Liver (tissue), 3 donors: ENCODE results near the gene CCDC106.

Source experiments
- EGR1 ChIP-seq, 2 donors: IDR thresholded peaks; 2 replicates each; pipeline ENCODE4 v1.6.1; 2016 to 2018; ENCODE audit warnings: antibody characterized with exemption in 2 of 2, low read depth in 2 of 2
- GABPA ChIP-seq, 2 donors: IDR thresholded peaks in 1 of 2; conservative IDR thresholded peaks in 1 of 2; 2 replicates each; pipeline ENCODE4 v1.6.1; 2016; ENCODE audit warnings: antibody characterized with exemption in 2 of 2, mild to moderate bottlenecking in 1 of 2, moderate library complexity in 1 of 2
- HNF4G ChIP-seq: IDR thresholded peaks from 2 replicates; pipeline ENCODE4 v1.6.1; 2016; ENCODE audit warnings: antibody characterized with exemption
- JUND ChIP-seq, 2 donors: IDR thresholded peaks; 2 replicates each; pipeline ENCODE4 v1.6.1; 2016; ENCODE audit warnings: antibody characterized with exemption in 2 of 2
- RAD21 ChIP-seq, 2 donors: IDR thresholded peaks; 2 replicates each; pipeline ENCODE4 v1.6.1; 2016; ENCODE audit warnings: antibody characterized with exemption in 2 of 2, mild to moderate bottlenecking in 2 of 2
- RXRA ChIP-seq, 2 donors: IDR thresholded peaks; 2 replicates each; pipeline ENCODE4 v1.6.1; 2017 to 2018; ENCODE audit warnings: antibody characterized with exemption in 2 of 2, mild to moderate bottlenecking in 1 of 2
- SP1 ChIP-seq: IDR thresholded peaks from 2 replicates; pipeline ENCODE4 v1.6.1; 2018; ENCODE audit warnings: antibody characterized with exemption, mild to moderate bottlenecking
- TAF1 ChIP-seq: conservative IDR thresholded peaks from 2 replicates; pipeline ENCODE4 v1.6.1; 2016; ENCODE audit warnings: antibody characterized with exemption, mild to moderate bottlenecking
- YY1 ChIP-seq: IDR thresholded peaks from 2 replicates; pipeline ENCODE4 v1.6.1; 2016; ENCODE audit warnings: antibody characterized with exemption, mild to moderate bottlenecking
- TF ChIP-seq, protein P1 (sequence below): fragments of 150-350 bp; IDR thresholded peaks from 2 replicates; pipeline ENCODE4 v1.5.1; 2017; ENCODE audit warnings: improper control_type of control experiment, low read depth, low read length; ENCODE audit not compliant: missing input control
- TF ChIP-seq, protein P2 (sequence below): IDR thresholded peaks from 2 replicates; pipeline ENCODE4 v1.6.1; 2016; ENCODE audit warnings: antibody characterized with exemption
- TF ChIP-seq, protein P3 (sequence below): IDR thresholded peaks from 2 replicates; pipeline ENCODE4 v1.6.1; 2016; ENCODE audit warnings: antibody characterized with exemption
- TF ChIP-seq, protein P4 (sequence below): IDR thresholded peaks from 2 replicates; pipeline ENCODE4 v1.6.1; 2016; ENCODE audit warnings: antibody characterized with exemption, mild to moderate bottlenecking
- donor health status: healthy.
- donor health status: healthy.

DNA sequence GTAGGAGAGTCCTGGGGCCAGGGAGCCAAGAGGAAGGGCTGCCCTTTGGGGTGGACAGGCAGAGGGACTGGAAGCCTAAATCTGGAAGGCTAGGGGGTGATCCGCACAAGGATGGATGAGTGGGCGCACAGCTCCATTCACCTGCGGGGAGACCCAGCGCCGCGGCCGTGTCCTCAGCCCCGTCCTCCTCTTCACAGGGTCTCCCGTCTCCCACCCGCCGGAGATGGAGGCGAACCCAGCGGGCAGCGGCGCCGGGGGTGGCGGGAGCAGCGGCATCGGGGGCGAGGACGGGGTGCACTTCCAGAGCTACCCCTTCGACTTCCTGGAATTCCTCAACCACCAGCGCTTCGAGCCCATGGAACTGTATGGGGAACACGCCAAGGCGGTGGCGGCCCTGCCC is 34.6 kb upstream of the CCDC106 start:
- TF ChIP-seq, protein P1, sequence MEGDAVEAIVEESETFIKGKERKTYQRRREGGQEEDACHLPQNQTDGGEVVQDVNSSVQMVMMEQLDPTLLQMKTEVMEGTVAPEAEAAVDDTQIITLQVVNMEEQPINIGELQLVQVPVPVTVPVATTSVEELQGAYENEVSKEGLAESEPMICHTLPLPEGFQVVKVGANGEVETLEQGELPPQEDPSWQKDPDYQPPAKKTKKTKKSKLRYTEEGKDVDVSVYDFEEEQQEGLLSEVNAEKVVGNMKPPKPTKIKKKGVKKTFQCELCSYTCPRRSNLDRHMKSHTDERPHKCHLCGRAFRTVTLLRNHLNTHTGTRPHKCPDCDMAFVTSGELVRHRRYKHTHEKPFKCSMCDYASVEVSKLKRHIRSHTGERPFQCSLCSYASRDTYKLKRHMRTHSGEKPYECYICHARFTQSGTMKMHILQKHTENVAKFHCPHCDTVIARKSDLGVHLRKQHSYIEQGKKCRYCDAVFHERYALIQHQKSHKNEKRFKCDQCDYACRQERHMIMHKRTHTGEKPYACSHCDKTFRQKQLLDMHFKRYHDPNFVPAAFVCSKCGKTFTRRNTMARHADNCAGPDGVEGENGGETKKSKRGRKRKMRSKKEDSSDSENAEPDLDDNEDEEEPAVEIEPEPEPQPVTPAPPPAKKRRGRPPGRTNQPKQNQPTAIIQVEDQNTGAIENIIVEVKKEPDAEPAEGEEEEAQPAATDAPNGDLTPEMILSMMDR: no peak
- TF ChIP-seq, protein P2, sequence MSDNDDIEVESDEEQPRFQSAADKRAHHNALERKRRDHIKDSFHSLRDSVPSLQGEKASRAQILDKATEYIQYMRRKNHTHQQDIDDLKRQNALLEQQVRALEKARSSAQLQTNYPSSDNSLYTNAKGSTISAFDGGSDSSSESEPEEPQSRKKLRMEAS: no peak
- TF ChIP-seq RXRA (IDR thresholded peaks at IDR 0.05): no peak
- TF ChIP-seq TAF1: no peak
- TF ChIP-seq GABPA (IDR thresholded peaks at IDR 0.05 in 1 of 2, conservative IDR thresholded peaks at IDR 0.05 in 1 of 2): no peak
- TF ChIP-seq SP1: no peak
- TF ChIP-seq, protein P3, sequence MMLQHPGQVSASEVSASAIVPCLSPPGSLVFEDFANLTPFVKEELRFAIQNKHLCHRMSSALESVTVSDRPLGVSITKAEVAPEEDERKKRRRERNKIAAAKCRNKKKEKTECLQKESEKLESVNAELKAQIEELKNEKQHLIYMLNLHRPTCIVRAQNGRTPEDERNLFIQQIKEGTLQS: no peak
- TF ChIP-seq, protein P4, sequence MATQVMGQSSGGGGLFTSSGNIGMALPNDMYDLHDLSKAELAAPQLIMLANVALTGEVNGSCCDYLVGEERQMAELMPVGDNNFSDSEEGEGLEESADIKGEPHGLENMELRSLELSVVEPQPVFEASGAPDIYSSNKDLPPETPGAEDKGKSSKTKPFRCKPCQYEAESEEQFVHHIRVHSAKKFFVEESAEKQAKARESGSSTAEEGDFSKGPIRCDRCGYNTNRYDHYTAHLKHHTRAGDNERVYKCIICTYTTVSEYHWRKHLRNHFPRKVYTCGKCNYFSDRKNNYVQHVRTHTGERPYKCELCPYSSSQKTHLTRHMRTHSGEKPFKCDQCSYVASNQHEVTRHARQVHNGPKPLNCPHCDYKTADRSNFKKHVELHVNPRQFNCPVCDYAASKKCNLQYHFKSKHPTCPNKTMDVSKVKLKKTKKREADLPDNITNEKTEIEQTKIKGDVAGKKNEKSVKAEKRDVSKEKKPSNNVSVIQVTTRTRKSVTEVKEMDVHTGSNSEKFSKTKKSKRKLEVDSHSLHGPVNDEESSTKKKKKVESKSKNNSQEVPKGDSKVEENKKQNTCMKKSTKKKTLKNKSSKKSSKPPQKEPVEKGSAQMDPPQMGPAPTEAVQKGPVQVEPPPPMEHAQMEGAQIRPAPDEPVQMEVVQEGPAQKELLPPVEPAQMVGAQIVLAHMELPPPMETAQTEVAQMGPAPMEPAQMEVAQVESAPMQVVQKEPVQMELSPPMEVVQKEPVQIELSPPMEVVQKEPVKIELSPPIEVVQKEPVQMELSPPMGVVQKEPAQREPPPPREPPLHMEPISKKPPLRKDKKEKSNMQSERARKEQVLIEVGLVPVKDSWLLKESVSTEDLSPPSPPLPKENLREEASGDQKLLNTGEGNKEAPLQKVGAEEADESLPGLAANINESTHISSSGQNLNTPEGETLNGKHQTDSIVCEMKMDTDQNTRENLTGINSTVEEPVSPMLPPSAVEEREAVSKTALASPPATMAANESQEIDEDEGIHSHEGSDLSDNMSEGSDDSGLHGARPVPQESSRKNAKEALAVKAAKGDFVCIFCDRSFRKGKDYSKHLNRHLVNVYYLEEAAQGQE: no peak
- TF ChIP-seq JUND (IDR thresholded peaks at IDR 0.05): no peak
- TF ChIP-seq EGR1 (IDR thresholded peaks at IDR 0.05; ENCODE audit: low read depth in 2 of 2): no peak
- no peak for TF ChIP-seq HNF4G
- TF ChIP-seq RAD21 (IDR thresholded peaks at IDR 0.05): no peak
- no peak for TF ChIP-seq YY1
